ENCODE measurements around the gene NVL. TPM values are rescaled to one million over a fixed set of nuclear protein-coding genes. Genes with fewer than 3 reads are reported as not detected.

NVL gene
- total RNA-seq, 1 experiment from 2014 or later = 21.9 TPM

DNA sequence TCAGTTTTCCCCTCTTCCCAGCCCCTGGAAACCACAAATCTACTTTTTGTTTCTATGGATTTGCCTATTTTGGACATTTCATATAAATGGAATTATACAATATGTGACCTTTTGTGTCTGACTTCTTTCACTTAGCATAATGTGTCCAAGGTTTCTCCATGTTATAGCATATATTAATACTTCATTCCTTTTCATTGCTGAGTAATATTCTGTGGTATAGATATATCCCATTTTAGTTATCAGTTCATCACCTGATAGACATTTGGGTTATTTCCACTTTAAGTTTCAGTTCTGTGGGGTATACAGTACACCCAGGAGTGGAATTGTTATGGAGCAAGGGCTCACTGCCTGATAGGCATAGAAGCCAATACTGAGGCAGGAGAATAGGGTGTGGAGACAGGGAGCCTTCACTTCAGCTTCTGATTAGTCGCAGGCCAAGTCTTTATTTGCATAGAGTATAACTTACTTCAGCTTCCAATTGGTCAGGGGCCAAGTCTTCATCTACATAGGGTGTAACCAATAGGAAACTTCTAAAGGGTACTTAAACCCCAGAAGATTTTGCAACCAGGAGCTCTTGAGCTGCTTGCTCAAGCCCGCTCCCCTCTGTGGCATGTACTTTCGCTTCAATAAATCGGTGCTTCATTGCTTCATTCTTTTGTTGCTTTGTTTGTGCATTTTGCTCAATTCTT is 8.3 kb upstream of the NVL start:
- RAD21 ChIA-PET (ENCODE audit: low non-redundant PET in 1 of 2, low total read pairs in 2 of 2, uncharacterized antibody in 2 of 2, unreplicated experiment in 2 of 2) = no interaction called here
- Histone ChIP-seq H3K27ac (ENCODE audit: low read depth, low read length) (no peak overlapping the region), H3K9me2 (ENCODE audit: insufficient read depth) (no peaks in the 10 kb centered on the region), H3K9ac (ENCODE audit: low read length) (no peak overlapping the region), H3K9me3 (ENCODE audit: control insufficient read depth in 1 of 2, insufficient read depth in 1 of 2, low read depth in 1 of 2, low read length in 2 of 2) (peaks cover 3 to 4% of the 10 kb centered on the region in 2 experiments; a peak in 1 of 4 replicates), H3K27me3 (ENCODE audit: insufficient read depth, low read length) (no peaks in the 10 kb centered on the region), H2AFZ (ENCODE audit: low read depth, low read length, poor library complexity, severe bottlenecking) (no peak overlapping the region), H3K4me3 (replicated peaks in 1 of 2; ENCODE audit: low read depth in 1 of 2, low read length in 2 of 2) (no peak overlapping the region), H3K79me2 (ENCODE audit: insufficient read depth, low read length) (no peaks in the 10 kb centered on the region), H3K4me1 (ENCODE audit: control insufficient read depth in 1 of 2, insufficient read depth in 2 of 2, low read length in 2 of 2) (no peaks in the 10 kb centered on the region), H4K20me1 (ENCODE audit: insufficient read depth) (no peaks in the 10 kb centered on the region), H3K36me3 (ENCODE audit: control insufficient read depth in 1 of 2, insufficient read depth in 2 of 2, low read length in 2 of 2) (no peaks in the 10 kb centered on the region), H3K4me2 (ENCODE audit: low read length) (no peak overlapping the region)
- POLR2A ChIA-PET = no interaction called here
- BruUV-seq (replicated peaks) = no TSS peak
- no peak for TF ChIP-seq ZFX (IDR thresholded peaks at IDR 0.05)
- no peak for ATAC-seq
- no peak for DNase-seq (ENCODE audit: low read depth, low spot score)
- CTCF ChIA-PET = no interaction called here
- intact Hi-C loops (cut with micrococcal nuclease) = loop anchor here (10.0 kb wide), 1 partner anchor 523 kb away; no protein-coding TSS in a partner anchor

DNA sequence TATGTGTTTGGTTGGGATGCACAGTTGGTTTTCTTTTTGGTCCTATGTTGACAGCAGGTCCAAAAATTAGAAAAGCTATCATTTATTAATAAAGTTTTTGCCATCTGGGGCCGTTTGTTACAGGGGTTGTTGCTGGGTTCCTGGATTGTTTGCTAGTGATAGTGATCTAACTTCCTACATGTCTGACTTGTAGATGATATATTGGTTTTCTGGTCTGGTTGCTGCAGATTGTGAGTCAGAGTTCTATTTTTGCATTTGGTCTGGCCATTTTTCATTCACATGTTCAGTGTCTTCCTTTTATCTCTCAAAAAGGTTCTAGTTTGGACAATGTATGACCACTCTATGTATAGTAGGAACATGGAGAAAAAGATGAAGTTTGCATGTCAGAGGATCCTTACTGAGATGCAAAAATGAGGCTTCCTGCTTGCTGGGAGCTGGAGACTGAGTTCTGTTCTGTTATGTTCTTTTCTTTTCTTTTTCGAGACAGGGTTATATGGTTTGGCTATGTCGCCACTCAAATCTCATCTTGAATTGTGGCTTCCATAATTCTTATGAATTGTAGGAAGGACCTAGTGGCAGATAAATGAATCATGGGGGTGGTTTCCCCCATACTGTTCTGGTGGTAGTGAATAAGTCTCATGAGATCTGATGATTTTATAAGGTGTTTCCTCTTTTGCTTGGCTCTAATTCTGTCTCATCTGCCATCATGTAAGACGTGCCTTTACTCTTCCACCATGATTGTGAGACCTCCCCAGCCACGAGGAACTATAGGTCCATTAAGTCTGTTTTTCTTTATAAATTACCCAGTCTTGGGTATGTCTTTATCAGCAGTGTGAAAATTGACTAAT is 4.2 kb upstream of the NVL start:
- POLR2A ChIA-PET = no interaction called here
- no peaks in the 10 kb centered on the region for H3K27me3 ChIP-seq (ENCODE audit: insufficient read depth, low read length)
- H3K4me1 ChIP-seq (ENCODE audit: control insufficient read depth in 1 of 2, insufficient read depth in 2 of 2, low read length in 2 of 2) = peaks cover 6 to 9% of the 10 kb centered on the region in 2 experiments; a peak in 3 of 4 replicates
- intact Hi-C loops (cut with micrococcal nuclease) = loop anchor here (1.0 to 10.0 kb wide), 3 partner anchors 218 to 636 kb away; no protein-coding TSS in a partner anchor
- H3K36me3 ChIP-seq (ENCODE audit: control insufficient read depth in 1 of 2, insufficient read depth in 2 of 2, low read length in 2 of 2) = no peaks in the 10 kb centered on the region
- no TSS peak for BruUV-seq (replicated peaks)
- H4K20me1 ChIP-seq (ENCODE audit: insufficient read depth) = no peaks in the 10 kb centered on the region
- no peak for ATAC-seq
- no peak overlapping the region for H3K27ac ChIP-seq (ENCODE audit: low read depth, low read length)
- H3K9ac ChIP-seq (ENCODE audit: low read length) = no peak overlapping the region
- peaks cover 8% of the 10 kb centered on the region for H3K79me2 ChIP-seq (ENCODE audit: insufficient read depth, low read length)
- RAD21 ChIA-PET (ENCODE audit: low non-redundant PET in 1 of 2, low total read pairs in 2 of 2, uncharacterized antibody in 2 of 2, unreplicated experiment in 2 of 2) = no interaction called here
- H3K4me2 ChIP-seq (ENCODE audit: low read length) = no peak overlapping the region
- no peak overlapping the region for H3K4me3 ChIP-seq (replicated peaks in 1 of 2; ENCODE audit: low read depth in 1 of 2, low read length in 2 of 2)
- no peak overlapping the region for H2AFZ ChIP-seq (ENCODE audit: low read depth, low read length, poor library complexity, severe bottlenecking)
- no peak for DNase-seq (ENCODE audit: low read depth, low spot score)
- TF ChIP-seq POLR2A (IDR thresholded peaks at IDR 0.05; ENCODE audit: borderline replicate concordance, extremely low read depth, insufficient read depth, insufficient read length) (no peak), EGR1 (IDR thresholded peaks at IDR 0.05; ENCODE audit: low read depth) (no peak), ATF3 (IDR thresholded peaks at IDR 0.05) (no peak), ZFX (IDR thresholded peaks at IDR 0.05) (no peak)
- H3K9me3 ChIP-seq (ENCODE audit: control insufficient read depth in 1 of 2, insufficient read depth in 1 of 2, low read depth in 1 of 2, low read length in 2 of 2) = no peaks in the 10 kb centered on the region
- CTCF ChIA-PET = interaction anchor here (1.4 to 1.5 kb wide), 2 partner anchors 218 to 588 kb away, joined by 3 to 11 read pairs; no protein-coding TSS in a partner anchor
- H3K9me2 ChIP-seq (ENCODE audit: insufficient read depth) = no peaks in the 10 kb centered on the region

Data from HCT116 (cell line).